CD14-positive monocyte (primary cell): ENCODE results near the gene LRRC10. TPM values are rescaled to one million over a fixed set of nuclear protein-coding genes. Genes with fewer than 3 reads are reported as not detected.

ENCODE experiments used
- DNase-seq, 3 donors: peaks; one replicate each; pipeline ENCODE4 v3.0.0-alpha.2; 2011 to 2022
- H2AFZ ChIP-seq: 2 replicates; pipeline ENCODE4 v1.6.0; 2012; ENCODE audit warnings: mild to moderate bottlenecking, low read depth, low read length, inconsistent platforms; ENCODE audit not compliant: insufficient read depth, poor library complexity, severe bottlenecking
- H3K27ac ChIP-seq, 2 donors: 1 replicate in 1 of 2; 2 replicates in 1 of 2; pipeline ENCODE4 v1.5.1; 2012 to 2013; ENCODE audit warnings: low read length in 2 of 2, control low read depth in 1 of 2, inconsistent platforms in 1 of 2, low read depth in 1 of 2, mild to moderate bottlenecking in 1 of 2
- H3K27me3 ChIP-seq, 2 donors: one replicate each; pipeline versions ENCODE4 v1.6.0 to v1.6.1; 2011 to 2013; ENCODE audit warnings: low read length in 2 of 2; ENCODE audit not compliant: control insufficient read depth in 2 of 2, insufficient read depth in 2 of 2
- H3K36me3 ChIP-seq, 2 donors: replicated peaks in 1 of 2; 1 replicate in 1 of 2; 2 replicates in 1 of 2; pipeline versions ENCODE4 v1.5.1 to v1.6.1; 2012 to 2013; ENCODE audit warnings: low read length in 2 of 2, control low read depth in 1 of 2, inconsistent platforms in 1 of 2, mild to moderate bottlenecking in 1 of 2; ENCODE audit not compliant: insufficient read depth in 2 of 2, control insufficient read depth in 1 of 2
- H3K4me1 ChIP-seq, 2 donors: 1 replicate in 1 of 2; 2 replicates in 1 of 2; pipeline versions ENCODE4 v1.5.1 to v1.6.1; 2012 to 2013; ENCODE audit warnings: low read length in 2 of 2, control low read depth in 1 of 2, inconsistent platforms in 1 of 2, mild to moderate bottlenecking in 1 of 2, moderate library complexity in 1 of 2; ENCODE audit not compliant: insufficient read depth in 2 of 2, control insufficient read depth in 1 of 2
- H3K4me2 ChIP-seq: replicated peaks from 2 replicates; pipeline ENCODE3; 2012; ENCODE audit warnings: low read length, moderate library complexity, mild to moderate bottlenecking; ENCODE audit not compliant: poor library complexity, severe bottlenecking; ENCODE audit errors: extremely low read depth
- H3K4me3 ChIP-seq, 3 experiments: fragments of 200-600 bp in 1 of 3; sonication (generic) in 1 of 3; replicated peaks in 1 of 3; 1 replicate in 2 of 3; 2 replicates in 1 of 3; pipeline ENCODE4 v1.5.1; 2011 to 2013; ENCODE audit warnings: low read length in 3 of 3, mild to moderate bottlenecking in 3 of 3, control low read depth in 2 of 3, low read depth in 2 of 3, inconsistent platforms in 1 of 3, moderate library complexity in 1 of 3
- H3K79me2 ChIP-seq: 2 replicates; pipeline ENCODE4 v1.6.0; 2012; ENCODE audit warnings: mild to moderate bottlenecking, control low read depth, inconsistent platforms, low read length, moderate library complexity; ENCODE audit not compliant: insufficient read depth
- H3K9ac ChIP-seq: 2 replicates; pipeline ENCODE4 v1.6.0; 2017; ENCODE audit warnings: low read length, mild to moderate bottlenecking; ENCODE audit not compliant: insufficient read depth, poor library complexity, severe bottlenecking
- H3K9me3 ChIP-seq, 2 donors: replicated peaks in 1 of 2; 1 replicate in 1 of 2; 2 replicates in 1 of 2; pipeline versions ENCODE4 v1.5.1 to v1.6.1; 2012 to 2013; ENCODE audit warnings: low read length in 2 of 2, control low read depth in 1 of 2; ENCODE audit not compliant: control insufficient read depth in 1 of 2, insufficient read depth in 1 of 2
- H4K20me1 ChIP-seq: 2 replicates; pipeline ENCODE4 v1.6.0; 2012; ENCODE audit warnings: mild to moderate bottlenecking, low read length, control low read depth, moderate library complexity; ENCODE audit not compliant: insufficient read depth
- H3K27ac Mint-ChIP-seq, 7 donors: one replicate each; pipeline ENCODE4 v1.8.0; 2020; ENCODE audit warnings: mild to moderate bottlenecking in 7 of 7, mixed read lengths in 7 of 7, moderate library complexity in 6 of 7, inconsistent platforms in 2 of 7
- H3K27me3 Mint-ChIP-seq, 3 donors: one replicate each; pipeline ENCODE4 v1.8.0; 2021 to 2022; ENCODE audit warnings: low read depth in 3 of 3, mild to moderate bottlenecking in 3 of 3, mixed read lengths in 3 of 3, moderate library complexity in 3 of 3, inconsistent platforms in 1 of 3
- H3K36me3 Mint-ChIP-seq, 2 donors: one replicate each; pipeline ENCODE4 v1.8.0; 2020; ENCODE audit warnings: mixed read lengths in 2 of 2, inconsistent platforms in 1 of 2, mild to moderate bottlenecking in 1 of 2
- H3K4me1 Mint-ChIP-seq: one replicate; pipeline ENCODE4 v1.8.0; 2020; ENCODE audit warnings: mild to moderate bottlenecking, mixed read lengths
- H3K4me3 Mint-ChIP-seq, 2 donors: one replicate each; pipeline ENCODE4 v1.8.0; 2020; ENCODE audit warnings: mild to moderate bottlenecking in 2 of 2, mixed read lengths in 2 of 2, moderate library complexity in 1 of 2
- H3K9me3 Mint-ChIP-seq, 7 donors: one replicate each; pipeline ENCODE4 v1.8.0; 2020 to 2022; ENCODE audit warnings: mixed read lengths in 7 of 7, mild to moderate bottlenecking in 6 of 7, moderate library complexity in 6 of 7, inconsistent platforms in 2 of 7
- WGBS: methylation state at CpG from one replicate; pipeline ENCODE4 v1.1.5; 2013; ENCODE audit warnings: missing lambda C conversion rate; ENCODE audit not compliant: insufficient coverage; 5-methylcytosine and 5-hydroxymethylcytosine counted together
- intact Hi-C, 2 donors: fragments of 100-400 bp; cut with micrococcal nuclease; formaldehyde crosslinking; loops; one replicate each; pipeline versions ENCODE4 v1.15.0 to v1.15.1; 2023
- polyA plus RNA-seq, 3 donors: library from polyadenylated mRNA; depleted of rRNA in 1 of 3; unstranded in 2 of 3; stranded (reverse) in 1 of 3; fragments of 300-500 nt in 2 of 3; fragments of >200 nt in 1 of 3; fragmentation: Illumina TruSeq in 2 of 3; gene quantifications; 1 replicate in 2 of 3; 2 replicates in 1 of 3; pipeline ENCODE4 v1.2.3, GENCODE V29; 2012 to 2021
- TF ChIP-seq, protein P1 (sequence below): fragments of 200-600 bp; IDR thresholded peaks from one replicate; pipeline ENCODE4 v1.8.0; 2022; ENCODE audit warnings: antibody characterized with exemption, mild to moderate bottlenecking

Gene LRRC10
- polyA plus RNA-seq, 3 donors = not detected

DNA sequence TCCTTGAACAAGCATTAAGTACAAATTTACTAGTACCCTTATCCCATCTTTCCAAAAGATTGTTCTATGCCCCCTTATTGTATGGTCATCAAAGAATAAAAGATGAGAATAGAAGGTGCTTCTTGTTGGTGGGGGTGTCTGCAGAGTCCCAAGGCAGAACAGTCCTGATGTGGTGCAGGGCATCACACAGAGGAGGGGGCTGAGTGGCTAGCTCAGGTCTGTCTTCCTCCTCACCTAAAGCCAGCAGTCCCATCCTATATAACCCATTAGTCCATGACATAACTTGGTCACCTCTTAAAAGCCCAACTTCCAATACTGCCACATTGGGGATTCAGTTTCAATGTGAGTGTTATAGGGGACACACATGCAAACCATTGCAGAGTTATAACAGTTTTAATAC, 9.9 kb downstream of the LRRC10 start:
- H3K4me1 Mint-ChIP-seq = no peaks in the 10 kb centered on the region
- H3K27me3 ChIP-seq = no peaks in the 10 kb centered on the region
- no peak overlapping the region for H3K4me3 Mint-ChIP-seq
- H3K4me1 ChIP-seq = no peaks in the 10 kb centered on the region
- no peaks in the 10 kb centered on the region for H4K20me1 ChIP-seq
- peaks cover 0 to 2% (median 1%) of the 10 kb centered on the region in 3 donors for H3K27me3 Mint-ChIP-seq
- peaks cover 0 to 3% (median 1%) of the 10 kb centered on the region in 7 donors for H3K9me3 Mint-ChIP-seq
- H3K27ac ChIP-seq = no peak overlapping the region
- no peak overlapping the region for H3K4me2 ChIP-seq
- peaks cover 69 to 78% of the 10 kb centered on the region in 2 donors for H3K36me3 ChIP-seq
- peaks cover 66 to 72% of the 10 kb centered on the region in 2 donors for H3K36me3 Mint-ChIP-seq
- H3K4me3 ChIP-seq = no peak overlapping the region
- H3K79me2 ChIP-seq = no peaks in the 10 kb centered on the region
- no peak for DNase-seq
- no peaks in the 10 kb centered on the region for H3K9me3 ChIP-seq
- no peak overlapping the region for H3K27ac Mint-ChIP-seq
- H3K9ac ChIP-seq = no peak overlapping the region
- intact Hi-C loops = no loop called here
- no peak overlapping the region for H2AFZ ChIP-seq
- TF ChIP-seq, protein P1, sequence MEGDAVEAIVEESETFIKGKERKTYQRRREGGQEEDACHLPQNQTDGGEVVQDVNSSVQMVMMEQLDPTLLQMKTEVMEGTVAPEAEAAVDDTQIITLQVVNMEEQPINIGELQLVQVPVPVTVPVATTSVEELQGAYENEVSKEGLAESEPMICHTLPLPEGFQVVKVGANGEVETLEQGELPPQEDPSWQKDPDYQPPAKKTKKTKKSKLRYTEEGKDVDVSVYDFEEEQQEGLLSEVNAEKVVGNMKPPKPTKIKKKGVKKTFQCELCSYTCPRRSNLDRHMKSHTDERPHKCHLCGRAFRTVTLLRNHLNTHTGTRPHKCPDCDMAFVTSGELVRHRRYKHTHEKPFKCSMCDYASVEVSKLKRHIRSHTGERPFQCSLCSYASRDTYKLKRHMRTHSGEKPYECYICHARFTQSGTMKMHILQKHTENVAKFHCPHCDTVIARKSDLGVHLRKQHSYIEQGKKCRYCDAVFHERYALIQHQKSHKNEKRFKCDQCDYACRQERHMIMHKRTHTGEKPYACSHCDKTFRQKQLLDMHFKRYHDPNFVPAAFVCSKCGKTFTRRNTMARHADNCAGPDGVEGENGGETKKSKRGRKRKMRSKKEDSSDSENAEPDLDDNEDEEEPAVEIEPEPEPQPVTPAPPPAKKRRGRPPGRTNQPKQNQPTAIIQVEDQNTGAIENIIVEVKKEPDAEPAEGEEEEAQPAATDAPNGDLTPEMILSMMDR = no peak

DNA sequence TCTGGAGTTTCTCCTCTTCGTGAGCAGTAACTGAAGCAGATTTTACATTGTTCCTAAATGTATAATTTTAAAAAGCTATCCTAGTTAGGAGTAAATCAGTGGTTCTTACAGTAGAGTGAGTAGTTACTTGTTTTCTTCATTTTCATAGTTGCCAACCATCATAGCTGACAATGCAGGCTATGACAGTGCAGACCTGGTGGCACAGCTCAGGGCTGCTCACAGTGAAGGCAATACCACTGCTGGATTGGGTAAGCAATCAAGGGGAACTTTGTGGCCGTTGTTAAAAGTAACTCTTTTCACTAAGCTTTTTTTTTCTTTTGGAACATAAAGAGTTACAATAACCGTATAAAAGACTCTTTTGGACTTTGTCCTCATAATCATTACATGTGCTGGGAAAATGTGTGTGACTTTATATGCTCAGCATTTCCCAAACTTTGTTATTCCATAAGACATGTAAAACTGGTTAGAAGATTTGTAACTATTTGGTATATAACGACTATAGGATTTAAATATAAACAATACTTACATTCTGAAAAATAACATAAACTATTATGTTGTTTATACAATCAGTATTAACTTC, 12.4 kb downstream of the LRRC10 start:
- intact Hi-C loops = no loop called here
- no peaks in the 10 kb centered on the region for H3K4me1 ChIP-seq
- H3K4me2 ChIP-seq = no peak overlapping the region
- Mint-ChIP-seq H3K27me3 (peaks cover 0 to 2% (median 0%) of the 10 kb centered on the region in 3 donors), H3K9me3 (peaks cover 0 to under 1% (median 0%) of the 10 kb centered on the region in 7 donors), H3K4me3 (no peak overlapping the region), H3K27ac (no peak overlapping the region), H3K4me1 (no peaks in the 10 kb centered on the region), H3K36me3 (peaks cover 78 to 92% of the 10 kb centered on the region in 2 donors)
- DNase-seq = no peak
- no peaks in the 10 kb centered on the region for H3K79me2 ChIP-seq
- H3K27ac ChIP-seq = no peak overlapping the region
- H3K9me3 ChIP-seq = no peaks in the 10 kb centered on the region
- H3K36me3 ChIP-seq = peaks cover 89 to 100% of the 10 kb centered on the region in 2 donors
- H2AFZ ChIP-seq = no peak overlapping the region
- H3K9ac ChIP-seq = no peak overlapping the region
- H3K27me3 ChIP-seq = no peaks in the 10 kb centered on the region
- TF ChIP-seq, protein P1 = no peak
- H4K20me1 ChIP-seq = no peaks in the 10 kb centered on the region
- no CpG with 5 or more reads among the region's 4 CpGs for WGBS
- no peak overlapping the region for H3K4me3 ChIP-seq
